ENCODE measurements around the gene HJV.

HJV gene

DNA sequence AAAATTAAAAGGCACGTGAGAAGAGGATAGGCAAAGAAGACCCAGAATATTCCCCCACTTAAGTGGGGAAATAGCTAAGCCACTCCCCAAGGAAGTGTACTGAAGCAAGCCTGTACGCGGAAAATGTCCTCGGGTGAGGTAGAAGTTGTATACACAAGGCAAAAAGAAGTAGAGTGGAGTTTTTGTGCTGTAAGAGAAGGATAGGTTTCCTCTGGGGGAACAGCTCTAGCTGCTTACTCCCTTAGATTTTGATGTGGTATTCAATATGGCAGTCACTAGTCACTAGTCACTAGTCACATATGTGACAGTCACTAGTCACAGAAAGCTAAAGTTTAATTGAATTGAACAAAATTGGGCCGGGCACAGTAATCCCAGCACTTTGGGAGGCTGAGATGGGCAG lies 32.8 kb downstream of the HJV start:
- Histone ChIP-seq H3K4me3 (ENCODE audit: low read depth, low read length) (no peak overlapping the region), H3K9me3 (ENCODE audit: control insufficient read depth, insufficient read depth, low read length) (no peaks in the 10 kb centered on the region), H3K4me1 (ENCODE audit: control insufficient read depth, insufficient read depth, low read length) (peaks cover 7% of the 10 kb centered on the region), H3K36me3 (ENCODE audit: control insufficient read depth, insufficient read depth, low read length) (peaks cover 4% of the 10 kb centered on the region), H3K9ac (ENCODE audit: low read depth, low read length) (no peak overlapping the region), H3K27me3 (ENCODE audit: control insufficient read depth, insufficient read depth, low read length) (no peaks in the 10 kb centered on the region)

DNA sequence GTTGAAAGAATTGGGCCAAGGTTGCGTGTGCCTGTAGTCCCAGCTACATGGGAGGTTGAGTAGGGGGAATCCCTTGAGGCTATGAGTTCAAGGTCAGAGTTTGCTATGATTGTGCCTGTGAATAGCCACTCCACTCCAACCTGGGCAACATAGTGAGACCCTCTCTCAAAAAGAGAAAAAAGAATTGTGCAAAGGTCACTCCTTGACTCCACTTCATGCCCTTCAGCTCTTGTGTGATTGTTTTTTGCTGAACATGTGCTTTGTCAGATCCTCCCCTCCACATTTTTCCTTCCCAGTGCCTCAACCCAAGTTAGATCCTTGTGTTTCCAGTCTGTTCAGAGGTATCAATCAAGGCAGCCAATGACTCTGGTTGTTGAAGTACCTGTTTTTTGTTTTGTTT lies 33.6 kb downstream of the HJV start:
- no peak overlapping the region for H3K9ac ChIP-seq (ENCODE audit: low read depth, low read length)
- H3K9me3 ChIP-seq (ENCODE audit: control insufficient read depth, insufficient read depth, low read length) = no peaks in the 10 kb centered on the region
- H3K4me3 ChIP-seq (ENCODE audit: low read depth, low read length) = no peak overlapping the region
- no peaks in the 10 kb centered on the region for H3K36me3 ChIP-seq (ENCODE audit: control insufficient read depth, insufficient read depth, low read length)
- no peaks in the 10 kb centered on the region for H3K27me3 ChIP-seq (ENCODE audit: control insufficient read depth, insufficient read depth, low read length)
- H3K4me1 ChIP-seq (ENCODE audit: control insufficient read depth, insufficient read depth, low read length) = peaks cover 7% of the 10 kb centered on the region

DNA sequence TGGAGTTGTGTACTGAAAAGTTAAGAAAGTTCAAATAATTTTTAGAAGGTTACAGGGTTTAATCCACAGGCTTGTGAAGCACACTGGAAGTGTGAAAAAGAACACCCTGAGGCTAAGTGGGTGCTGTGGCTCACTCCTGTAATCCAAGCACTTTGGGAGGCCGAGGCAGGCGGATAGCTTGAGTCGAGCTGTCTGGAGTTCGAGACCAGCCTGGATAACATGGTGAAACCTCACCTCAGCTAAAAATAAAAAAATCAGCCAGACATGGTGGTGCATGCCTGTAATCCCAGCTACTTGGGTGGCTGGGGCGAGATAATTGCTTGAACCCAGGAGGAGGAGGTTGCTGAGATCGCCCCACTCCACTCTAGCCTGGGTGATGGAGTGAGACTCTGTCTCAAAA lies 35.0 kb downstream of the HJV start:
- no peaks in the 10 kb centered on the region for H3K36me3 ChIP-seq (ENCODE audit: control insufficient read depth, insufficient read depth, low read length)
- H3K4me1 ChIP-seq (ENCODE audit: control insufficient read depth, insufficient read depth, low read length) = peaks cover 7% of the 10 kb centered on the region
- no peaks in the 10 kb centered on the region for H3K27me3 ChIP-seq (ENCODE audit: control insufficient read depth, insufficient read depth, low read length)
- no peak overlapping the region for H3K9ac ChIP-seq (ENCODE audit: low read depth, low read length)
- H3K4me3 ChIP-seq (ENCODE audit: low read depth, low read length) = no peak overlapping the region
- no peaks in the 10 kb centered on the region for H3K9me3 ChIP-seq (ENCODE audit: control insufficient read depth, insufficient read depth, low read length)

DNA sequence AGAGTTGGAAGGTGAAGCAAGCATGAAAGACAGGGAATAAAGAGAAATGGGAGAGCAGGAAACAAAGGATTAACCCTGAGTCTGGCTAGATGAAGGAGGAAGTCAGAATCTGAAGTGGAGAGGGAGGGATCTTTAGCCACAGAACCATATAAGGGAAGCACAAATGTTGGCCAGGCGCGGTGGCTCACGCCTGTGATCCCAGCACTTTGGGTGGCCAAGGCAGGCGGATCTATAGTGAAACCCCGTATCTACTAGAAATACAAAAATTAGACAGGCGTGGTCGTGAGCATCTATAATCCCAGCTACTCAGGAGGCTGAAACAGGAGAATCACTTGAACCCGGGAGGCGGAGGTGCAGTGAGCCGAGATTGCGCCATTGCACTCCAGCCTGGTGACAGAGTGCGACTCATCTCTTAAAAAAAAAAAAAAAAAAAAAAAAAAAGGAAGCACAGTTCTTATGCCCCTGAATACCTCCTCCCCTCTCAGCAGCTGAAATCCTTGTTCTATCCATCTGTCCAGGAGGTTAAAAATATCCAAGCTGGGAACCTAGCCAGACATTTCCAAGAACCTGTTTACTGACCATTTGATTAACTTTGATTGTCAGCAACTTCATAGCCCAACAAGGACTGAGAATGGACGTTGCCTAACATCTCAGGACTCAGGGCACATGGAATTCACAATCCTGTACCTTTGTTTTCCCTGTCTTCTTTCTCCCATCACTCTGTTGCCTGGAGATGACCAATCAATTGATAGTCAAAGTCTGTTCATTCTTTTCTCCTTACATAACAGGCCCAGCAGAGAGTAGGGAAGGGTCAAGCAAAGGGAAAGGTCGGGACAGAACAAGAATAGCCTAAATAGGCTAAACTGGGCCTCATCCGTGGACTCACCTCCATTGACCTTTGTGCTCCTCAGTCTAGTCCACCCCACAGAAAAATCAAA lies 35.8 kb downstream of the HJV start:
- Histone ChIP-seq H3K9ac (ENCODE audit: low read depth, low read length) (no peak overlapping the region), H3K9me3 (ENCODE audit: control insufficient read depth, insufficient read depth, low read length) (no peaks in the 10 kb centered on the region), H3K4me1 (ENCODE audit: control insufficient read depth, insufficient read depth, low read length) (peaks cover 7% of the 10 kb centered on the region), H3K4me3 (ENCODE audit: low read depth, low read length) (no peak overlapping the region), H3K27me3 (ENCODE audit: control insufficient read depth, insufficient read depth, low read length) (no peaks in the 10 kb centered on the region), H3K36me3 (ENCODE audit: control insufficient read depth, insufficient read depth, low read length) (no peaks in the 10 kb centered on the region)

DNA sequence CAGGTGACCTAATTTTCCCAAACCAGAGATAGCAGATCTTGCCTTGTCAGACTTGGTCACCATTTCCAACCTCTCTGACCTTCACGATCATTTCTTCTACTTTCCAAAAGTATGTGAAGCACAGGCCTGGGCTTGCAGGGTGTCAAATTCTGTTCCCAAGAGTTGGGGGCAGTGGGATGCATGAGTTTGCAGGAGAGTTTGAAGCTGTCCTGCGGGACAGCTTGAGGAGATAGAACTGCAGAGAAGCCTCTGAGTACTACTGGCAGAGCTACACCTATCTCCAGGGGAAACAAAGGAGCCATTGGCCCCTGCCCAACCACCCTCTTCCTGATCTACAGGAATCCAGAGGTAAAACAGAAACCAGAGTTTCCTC lies 36.4 kb downstream of the HJV start:
- Histone ChIP-seq H3K36me3 (ENCODE audit: control insufficient read depth, insufficient read depth, low read length) (no peaks in the 10 kb centered on the region), H3K9ac (ENCODE audit: low read depth, low read length) (no peak overlapping the region), H3K4me3 (ENCODE audit: low read depth, low read length) (no peak overlapping the region), H3K27me3 (ENCODE audit: control insufficient read depth, insufficient read depth, low read length) (no peaks in the 10 kb centered on the region), H3K9me3 (ENCODE audit: control insufficient read depth, insufficient read depth, low read length) (no peaks in the 10 kb centered on the region), H3K4me1 (ENCODE audit: control insufficient read depth, insufficient read depth, low read length) (peaks cover 5% of the 10 kb centered on the region)

DNA sequence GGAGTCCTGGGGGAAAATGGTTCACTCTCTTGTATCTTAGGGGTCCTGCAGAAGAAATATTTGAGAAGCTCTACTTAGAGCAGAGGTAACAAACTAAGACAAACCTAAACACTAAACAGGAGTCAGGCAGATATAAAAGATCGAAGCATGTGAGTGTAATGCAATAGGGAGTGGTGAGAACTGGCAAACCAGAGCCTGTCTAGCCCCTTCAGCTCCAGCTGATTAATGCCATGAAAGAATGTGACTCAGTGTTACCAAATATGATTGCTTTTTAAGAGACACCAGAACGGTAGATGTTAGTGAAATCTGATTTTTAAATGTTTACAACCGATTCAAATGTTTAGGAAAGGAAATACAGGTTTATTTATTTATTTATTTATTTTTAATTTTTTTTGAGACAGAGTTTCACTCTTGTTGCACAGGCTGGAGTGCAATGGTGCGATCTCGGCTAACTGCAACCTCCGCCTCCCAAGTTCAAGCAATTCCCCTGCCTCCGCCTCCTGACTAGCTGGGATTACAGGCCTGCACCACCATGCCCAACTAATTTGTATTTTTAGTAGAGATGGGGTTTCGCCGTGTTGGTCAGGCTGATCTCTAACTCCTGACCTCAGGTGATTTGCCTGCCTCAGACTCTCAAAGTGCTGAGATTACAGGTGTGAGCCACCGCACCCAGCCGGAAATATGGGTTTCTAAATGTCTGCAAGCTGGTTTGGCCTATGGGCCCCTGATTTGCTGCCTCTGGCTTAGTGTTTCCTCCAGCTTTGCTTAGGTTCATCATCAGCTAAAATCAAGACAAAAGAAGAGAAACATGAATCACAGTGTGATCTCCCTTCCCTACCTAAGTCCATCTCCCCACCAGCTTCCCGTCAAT lies 37.3 kb downstream of the HJV start:
- peaks cover 10% of the 10 kb centered on the region for H3K4me1 ChIP-seq (ENCODE audit: control insufficient read depth, insufficient read depth, low read length)
- no peak overlapping the region for H3K9ac ChIP-seq (ENCODE audit: low read depth, low read length)
- no peaks in the 10 kb centered on the region for H3K9me3 ChIP-seq (ENCODE audit: control insufficient read depth, insufficient read depth, low read length)

DNA sequence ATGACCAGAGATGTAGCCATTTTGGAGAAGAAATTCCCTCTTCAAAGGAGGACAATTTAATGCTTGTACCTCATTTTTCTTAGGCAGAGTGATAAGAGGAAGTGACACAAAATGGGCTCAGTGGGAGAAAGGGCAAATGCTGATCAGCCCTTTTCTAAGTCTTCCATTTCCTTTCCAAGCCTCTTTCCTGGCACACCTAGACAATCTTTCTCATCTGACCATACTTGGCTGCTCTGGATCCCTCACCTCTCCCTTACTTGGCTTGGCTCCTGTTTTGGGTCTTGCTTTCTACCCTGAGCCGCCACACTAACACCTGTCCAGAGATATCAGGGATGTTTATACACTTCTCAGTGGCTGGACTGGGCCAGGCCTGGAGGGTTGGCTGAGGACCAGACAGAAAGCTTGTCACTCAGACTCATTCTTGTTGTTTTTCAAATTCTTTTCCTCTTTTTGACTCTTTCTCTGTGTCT lies 38.3 kb downstream of the HJV start:
- H3K9me3 ChIP-seq (ENCODE audit: control insufficient read depth, insufficient read depth, low read length) = no peaks in the 10 kb centered on the region
- H3K36me3 ChIP-seq (ENCODE audit: control insufficient read depth, insufficient read depth, low read length) = no peaks in the 10 kb centered on the region
- H3K4me1 ChIP-seq (ENCODE audit: control insufficient read depth, insufficient read depth, low read length) = peaks cover 18% of the 10 kb centered on the region
- H3K9ac ChIP-seq (ENCODE audit: low read depth, low read length) = no peak overlapping the region
- no peaks in the 10 kb centered on the region for H3K27me3 ChIP-seq (ENCODE audit: control insufficient read depth, insufficient read depth, low read length)
- H3K4me3 ChIP-seq (ENCODE audit: low read depth, low read length) = no peak overlapping the region

More for the DNA sequence above, 37.3 kb downstream of the HJV start:
- Histone ChIP-seq H3K4me3 (ENCODE audit: low read depth, low read length) (no peak overlapping the region), H3K27me3 (ENCODE audit: control insufficient read depth, insufficient read depth, low read length) (no peaks in the 10 kb centered on the region), H3K36me3 (ENCODE audit: control insufficient read depth, insufficient read depth, low read length) (no peaks in the 10 kb centered on the region)

DNA sequence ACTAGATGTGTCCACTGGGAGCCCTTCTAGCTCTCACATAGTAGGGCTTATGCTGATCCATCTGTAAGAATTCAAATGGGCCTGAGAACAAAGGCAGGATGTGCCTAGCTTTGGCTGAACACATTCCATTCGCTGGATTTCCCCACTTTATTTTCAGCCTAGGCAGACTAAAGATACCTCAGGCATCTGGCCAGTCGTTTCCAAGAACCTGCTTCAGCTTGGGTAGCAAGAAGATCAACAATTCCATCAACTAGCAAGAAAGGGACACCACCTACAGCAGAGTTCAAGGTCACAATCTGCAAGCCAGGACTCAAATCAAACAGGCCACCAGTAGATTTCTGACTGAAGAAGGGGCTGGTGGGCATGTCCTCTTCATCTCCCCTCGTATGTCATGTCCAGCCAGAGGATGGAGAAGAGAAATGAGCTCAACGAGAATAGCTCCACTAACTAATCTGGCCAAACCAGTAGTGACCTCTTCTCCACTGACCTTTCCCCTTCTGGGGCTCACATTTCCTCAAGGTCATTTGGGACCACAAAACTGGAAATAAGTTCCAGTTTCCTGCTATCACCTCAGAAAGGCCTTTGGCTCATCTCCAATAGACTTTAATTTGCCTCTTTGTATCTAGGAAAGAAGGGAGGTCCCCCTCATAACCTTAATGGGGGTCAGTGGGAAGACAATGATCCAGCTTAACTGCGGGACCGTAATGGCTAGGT lies 39.4 kb downstream of the HJV start:
- Histone ChIP-seq H3K4me1 (ENCODE audit: control insufficient read depth, insufficient read depth, low read length) (peaks cover 23% of the 10 kb centered on the region), H3K27me3 (ENCODE audit: control insufficient read depth, insufficient read depth, low read length) (no peaks in the 10 kb centered on the region), H3K4me3 (ENCODE audit: low read depth, low read length) (no peak overlapping the region), H3K9me3 (ENCODE audit: control insufficient read depth, insufficient read depth, low read length) (no peaks in the 10 kb centered on the region), H3K9ac (ENCODE audit: low read depth, low read length) (no peak overlapping the region), H3K36me3 (ENCODE audit: control insufficient read depth, insufficient read depth, low read length) (no peaks in the 10 kb centered on the region)

DNA sequence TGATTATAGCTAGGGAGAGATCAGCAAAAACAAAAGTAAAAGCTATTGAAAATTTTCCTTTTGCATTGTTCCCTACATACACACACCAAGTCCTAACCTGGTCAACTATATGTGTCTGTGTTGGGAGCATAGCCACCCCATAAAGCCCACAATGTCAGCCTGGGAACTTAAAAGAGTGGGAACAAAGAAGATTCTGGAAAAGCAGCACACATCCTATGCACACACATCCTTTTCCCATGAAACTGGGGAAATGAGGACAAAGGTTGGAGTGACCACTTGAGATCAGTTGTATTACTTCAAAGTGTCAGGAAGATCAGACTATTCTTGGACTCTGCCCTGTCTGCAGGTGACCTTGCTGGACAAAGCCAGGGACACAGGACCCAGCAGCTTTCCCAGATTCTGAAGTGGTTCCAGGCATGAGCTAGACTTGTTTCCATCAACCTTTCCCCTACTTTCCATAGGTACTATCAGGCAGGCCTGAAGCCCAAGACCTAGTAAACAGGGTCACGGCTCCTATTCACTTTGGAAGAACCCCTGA lies 41.0 kb downstream of the HJV start:
- Histone ChIP-seq H3K4me1 (ENCODE audit: control insufficient read depth, insufficient read depth, low read length) (peaks cover 23% of the 10 kb centered on the region), H3K36me3 (ENCODE audit: control insufficient read depth, insufficient read depth, low read length) (no peaks in the 10 kb centered on the region), H3K9ac (ENCODE audit: low read depth, low read length) (no peak overlapping the region), H3K4me3 (ENCODE audit: low read depth, low read length) (no peak overlapping the region), H3K9me3 (ENCODE audit: control insufficient read depth, insufficient read depth, low read length) (no peaks in the 10 kb centered on the region), H3K27me3 (ENCODE audit: control insufficient read depth, insufficient read depth, low read length) (no peaks in the 10 kb centered on the region)

DNA sequence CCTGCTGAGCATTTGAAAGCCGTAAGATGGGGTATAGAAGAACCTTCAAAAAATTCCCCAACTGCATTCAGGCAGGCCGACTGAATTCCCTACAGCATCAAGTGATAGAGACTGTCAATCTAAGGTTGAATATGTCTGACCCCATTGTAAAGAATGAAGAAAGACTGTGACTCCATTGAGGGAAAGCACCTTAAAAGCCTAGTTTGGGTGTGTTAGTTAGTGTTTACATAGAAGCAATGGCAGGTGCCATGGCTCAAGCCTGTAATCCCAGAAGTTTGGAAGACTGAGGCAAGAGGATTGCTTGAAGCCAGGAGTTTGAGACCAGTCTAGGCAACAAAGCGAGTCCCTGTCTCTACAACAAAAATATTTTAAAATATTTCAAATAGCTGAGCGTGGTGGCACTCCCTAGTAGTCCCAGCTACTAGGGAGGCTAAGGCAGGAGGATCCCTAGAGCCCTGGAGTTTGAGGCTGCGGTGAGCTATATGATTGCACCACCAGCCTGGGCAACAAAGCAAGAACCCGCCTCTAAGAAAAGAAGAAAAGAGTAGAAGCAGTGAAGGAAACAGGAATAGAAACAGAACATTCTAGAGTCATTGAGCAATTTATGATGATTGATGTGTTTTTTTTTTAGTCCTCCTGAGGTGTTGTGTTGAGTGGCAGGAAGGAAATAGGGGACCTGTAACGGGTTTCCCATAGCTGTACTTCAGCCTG lies 41.6 kb downstream of the HJV start:
- Histone ChIP-seq H3K4me3 (ENCODE audit: low read depth, low read length) (no peak overlapping the region), H3K4me1 (ENCODE audit: control insufficient read depth, insufficient read depth, low read length) (peaks cover 23% of the 10 kb centered on the region), H3K9ac (ENCODE audit: low read depth, low read length) (no peak overlapping the region), H3K27me3 (ENCODE audit: control insufficient read depth, insufficient read depth, low read length) (no peaks in the 10 kb centered on the region), H3K9me3 (ENCODE audit: control insufficient read depth, insufficient read depth, low read length) (no peaks in the 10 kb centered on the region), H3K36me3 (ENCODE audit: control insufficient read depth, insufficient read depth, low read length) (no peaks in the 10 kb centered on the region)
